ENCODE measurements around the gene TSHZ1.
A peak's percentile ranks its signal among the peaks of the same experiment; 100 is the strongest.

TSHZ1 gene

GRCh38 chr18:75198036-75198435, 12.6 kb upstream of the TSHZ1 start:
- DNase-seq (ENCODE audit: low read depth, low spot score) = peak; percentile 50
- in situ Hi-C loops (cut with HindIII; ENCODE audit: low sequenced_read_pairs) = no loop called here
- TF ChIP-seq CTCF (IDR thresholded peaks at IDR 0.05; ENCODE audit: low read depth, low read length) = no peak
- H3K4me3 ChIP-seq (ENCODE audit: low read depth, low read length) = no peak overlapping the region

GRCh38 chr18:75199327-75199726, 11.3 kb upstream of the TSHZ1 start:
- in situ Hi-C loops (cut with HindIII; ENCODE audit: low sequenced_read_pairs) = no loop called here
- DNase-seq (ENCODE audit: low read depth, low spot score) = peak; percentile 23
- no peak for TF ChIP-seq CTCF (IDR thresholded peaks at IDR 0.05; ENCODE audit: low read depth, low read length)
- H3K4me3 ChIP-seq (ENCODE audit: low read depth, low read length) = no peak overlapping the region

- no peak for TF ChIP-seq CTCF (IDR thresholded peaks at IDR 0.05; ENCODE audit: low read depth, low read length)
- no peak overlapping the region for H3K4me3 ChIP-seq (ENCODE audit: low read depth, low read length)
- in situ Hi-C loops (cut with HindIII; ENCODE audit: low sequenced_read_pairs) = no loop called here
- peak; percentile 41 for DNase-seq (ENCODE audit: low read depth, low spot score)
These were observed 10.5 kb upstream of the TSHZ1 start for GRCh38 chr18:75200071-75200470.

GRCh38 chr18:75200605-75201280, 9.9 kb upstream of the TSHZ1 start:
- in situ Hi-C loops (cut with HindIII; ENCODE audit: low sequenced_read_pairs) = no loop called here
- TF ChIP-seq CTCF (IDR thresholded peaks at IDR 0.05; ENCODE audit: low read depth, low read length) = no peak
- no peak overlapping the region for H3K4me3 ChIP-seq (ENCODE audit: low read depth, low read length)
- peak; percentile 28 for DNase-seq (ENCODE audit: low read depth, low spot score)

DNA sequence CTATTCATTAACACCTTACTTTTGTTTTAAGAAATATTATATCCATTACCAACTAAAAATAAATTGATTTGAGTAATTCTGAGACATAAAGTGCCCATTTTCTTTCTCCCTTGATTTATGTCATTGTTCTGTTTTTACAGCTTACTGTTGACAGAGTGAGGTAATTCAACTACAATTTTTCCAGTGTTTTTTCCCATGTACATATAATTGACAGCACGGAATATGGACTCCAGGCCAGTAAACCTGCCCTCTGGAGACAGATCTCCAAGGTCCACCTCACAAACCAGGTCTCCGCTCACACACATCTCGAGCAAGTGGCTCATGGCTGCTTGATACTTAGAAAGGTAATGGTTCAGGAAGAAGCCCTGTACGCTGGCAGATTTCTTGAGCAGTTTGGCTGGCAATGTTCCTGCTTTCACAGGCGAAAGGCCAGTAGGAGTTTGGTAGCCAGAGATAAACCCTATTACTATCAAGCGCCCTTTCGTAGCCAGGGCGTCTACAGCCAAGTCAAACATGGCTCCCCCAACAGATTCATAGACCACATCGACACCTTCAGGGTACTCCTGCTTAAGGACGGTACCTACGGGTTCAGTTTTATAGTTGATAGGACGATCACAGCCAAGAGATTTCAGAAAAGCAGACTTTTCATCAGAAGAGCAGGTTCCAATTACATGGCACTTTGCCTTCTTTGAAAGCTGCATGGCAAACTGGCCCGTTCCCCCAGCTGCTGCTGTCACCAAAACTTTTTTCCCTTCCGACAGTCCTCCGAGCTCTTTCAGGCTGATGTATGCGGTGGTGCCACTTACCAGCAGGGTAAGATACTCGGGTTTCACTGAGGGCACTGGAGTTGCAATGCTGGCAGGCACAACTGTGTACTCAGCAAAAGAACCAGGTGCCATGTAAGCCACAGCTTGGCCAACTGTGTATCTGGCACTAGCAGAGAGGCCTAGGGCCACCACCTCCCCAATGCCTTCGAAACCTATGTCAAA, 9.0 kb upstream of the TSHZ1 start:
- in situ Hi-C loops (cut with HindIII; ENCODE audit: low sequenced_read_pairs) = no loop called here
- peak; percentile 50 for DNase-seq (ENCODE audit: low read depth, low spot score)
- no peak overlapping the region for H3K4me3 ChIP-seq (ENCODE audit: low read depth, low read length)
- no peak for TF ChIP-seq CTCF (IDR thresholded peaks at IDR 0.05; ENCODE audit: low read depth, low read length)

DNA sequence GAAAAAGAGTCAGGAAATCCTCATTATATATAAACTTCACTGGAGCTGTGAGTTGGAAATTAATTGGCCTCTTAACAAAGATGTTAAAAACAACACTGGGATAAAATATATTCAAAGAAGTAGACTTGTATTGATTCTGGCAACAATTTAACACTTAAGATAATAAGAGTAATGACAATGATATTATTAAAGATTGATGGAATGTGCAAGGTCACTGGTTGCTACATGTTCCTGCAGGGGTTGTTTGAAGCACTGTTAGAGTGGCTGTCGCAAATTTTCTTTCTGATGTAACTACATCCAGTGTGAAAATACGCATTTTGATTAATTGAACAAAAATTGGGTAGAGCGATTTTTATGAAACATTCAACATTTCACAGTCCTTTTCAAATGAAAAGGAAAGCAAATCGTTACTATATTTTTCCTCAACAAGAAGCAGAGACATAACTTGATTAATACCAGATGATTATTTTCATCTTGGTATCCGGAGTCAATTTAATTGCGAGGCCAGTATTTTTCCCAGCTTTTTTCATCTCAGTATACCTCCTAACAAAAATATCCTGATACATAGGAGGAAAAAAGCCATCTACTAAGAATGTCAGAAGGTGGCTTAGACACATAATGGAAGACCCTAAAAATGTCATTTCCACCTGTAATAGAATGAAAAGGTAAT, 7.8 kb upstream of the TSHZ1 start:
- no peak for TF ChIP-seq CTCF (IDR thresholded peaks at IDR 0.05; ENCODE audit: low read depth, low read length)
- peak overlapping the region; percentile 90 for H3K4me3 ChIP-seq (ENCODE audit: low read depth, low read length)
- in situ Hi-C loops (cut with HindIII; ENCODE audit: low sequenced_read_pairs) = no loop called here
- DNase-seq (ENCODE audit: low read depth, low spot score) = peak; percentile 39

Data from astrocyte of the spinal cord (primary cell).